Fibroblast of pulmonary artery (primary cell): Measurements from ENCODE around the gene KRT20.
A peak's percentile ranks its signal among the peaks of the same experiment; 100 is the strongest.
"Not testable (repeated sequence)": the region's sequence is repeated elsewhere in the genome, so short reads cannot be mapped to it uniquely, and the experiment has no call there.

Experiments
- DNase-seq: peaks from one replicate; pipeline ENCODE4 v3.0.0-alpha.2; 2010; ENCODE audit warnings: low read depth
- H3K4me3 ChIP-seq: replicated peaks from 2 replicates; pipeline ENCODE4 v1.5.1; 2011; ENCODE audit warnings: low read depth, mild to moderate bottlenecking, control low read depth, low read length, moderate library complexity
- CTCF ChIP-seq: IDR thresholded peaks from 2 replicates; pipeline ENCODE4 v1.5.1; 2011; ENCODE audit warnings: mild to moderate bottlenecking, control low read depth, low read length, inconsistent platforms; ENCODE audit errors: missing control alignments

The KRT20 gene

GRCh38 chr17:40884708-40885512 is at the start of gene KRT20:
KRT20 (minus strand) TSS chr17:40885242; CDS start chr17:40885185, 57 bp downstream.
- H3K4me3 ChIP-seq = no peak within 1 kb of the TSS
- no peak for DNase-seq
- TF ChIP-seq CTCF = peak; percentile 17

GRCh38 chr17:40932608-40933007 is 47.6 kb upstream of the KRT20 start:
- no peak for TF ChIP-seq CTCF
- DNase-seq = no peak
- H3K4me3 ChIP-seq = no peak overlapping the region

GRCh38 chr17:40931311-40931710 is 46.3 kb upstream of the KRT20 start:
- no peak for DNase-seq
- no peak overlapping the region for H3K4me3 ChIP-seq
- no peak for TF ChIP-seq CTCF

- no peak overlapping the region for H3K4me3 ChIP-seq
- no peak for DNase-seq
- no peak for TF ChIP-seq CTCF
Observed at GRCh38 chr17:40926341-40926740, 41.3 kb upstream of the KRT20 start.

GRCh38 chr17:40922239-40922638 is 37.2 kb upstream of the KRT20 start:
- no peak for TF ChIP-seq CTCF
- DNase-seq = peak; percentile 83
- no peak overlapping the region for H3K4me3 ChIP-seq

- no peak overlapping the region for H3K4me3 ChIP-seq
- no peak for DNase-seq
- no peak for TF ChIP-seq CTCF
Observed at GRCh38 chr17:40921026-40921425, 36.0 kb upstream of the KRT20 start.

GRCh38 chr17:40917116-40917515 is 32.1 kb upstream of the KRT20 start:
- DNase-seq = not testable (repeated sequence)

More at GRCh38 chr17:40917116-40917515, 32.1 kb upstream of the KRT20 start:
- not testable (repeated sequence) for H3K4me3 ChIP-seq
